K562 (cell line): ENCODE measurements around the gene ERBB4. TPM values are rescaled to one million over a fixed set of nuclear protein-coding genes. Genes with fewer than 3 reads are reported as not detected.

Source experiments
- ATAC-seq: fragments of 200-7000 bp; cut with Tn5 transposase; 3 replicates; pipeline ENCODE4 v1.9.1; 2020; ENCODE audit warnings: moderate library complexity
- BruUV-seq: library from RNA; stranded (reverse); fragments of 400-500 nt; replicated peaks from 2 replicates; lab custom pipeline; 2021; lab: Mats Ljungman, UMichigan
- CTCF ChIA-PET: fragments of 300-600 bp; formaldehyde crosslinking; extraction: SDS; loops from one replicate; lab custom pipeline; 2021; ENCODE audit warnings: low intra/inter-chr PET ratio; lab: Yijun Ruan, JAX
- POLR2A ChIA-PET: fragments of 300-600, 350-650 bp; sonication (Branson Sonifier 250); formaldehyde crosslinking; extraction: SDS; loops from one replicate; lab custom pipeline; 2021; ENCODE audit warnings: antibody characterized with exemption, inconsistent platforms; lab: Yijun Ruan, JAX
- DNase-seq, 4 experiments: peaks; one replicate each; pipeline versions ENCODE4 v3.0.0 to v3.0.0-alpha.2; 2011 to 2018; ENCODE audit warnings: low spot score in 3 of 4, mixed read lengths in 3 of 4; ENCODE audit errors: extremely low read depth in 1 of 4
- FAIRE-seq: peaks from 2 replicates; lab custom pipeline; 2011; peaks lifted over from hg19 to GRCh38; lab: Jason Lieb, UNC
- H2AFZ ChIP-seq: 2 replicates; pipeline ENCODE4 v1.6.0; 2011; ENCODE audit warnings: low read depth, low read length, control low read depth, inconsistent platforms
- H3K27ac ChIP-seq: fragments of 200-600 bp; 3 replicates; pipeline ENCODE4 v1.8.0; 2011; ENCODE audit warnings: low read depth, mild to moderate bottlenecking, control low read depth, inconsistent platforms, low read length, moderate library complexity, mixed read lengths; ENCODE audit errors: extremely low read depth
- H3K27me3 ChIP-seq, 2 experiments: fragments of 300-600 bp in 1 of 2; 2 replicates in 1 of 2; 3 replicates in 1 of 2; pipeline versions ENCODE4 v1.6.0 to v1.8.0; 2011; ENCODE audit warnings: inconsistent platforms in 2 of 2, low read length in 2 of 2, mild to moderate bottlenecking in 1 of 2, mixed read lengths in 1 of 2, moderate library complexity in 1 of 2; ENCODE audit not compliant: control insufficient read depth in 2 of 2, insufficient read depth in 2 of 2
- H3K36me3 ChIP-seq: fragments of 300-600 bp; 3 replicates; pipeline ENCODE4 v1.8.0; 2011; ENCODE audit warnings: mild to moderate bottlenecking, low read length, inconsistent platforms; ENCODE audit not compliant: control insufficient read depth, insufficient read depth
- H3K4me1 ChIP-seq, 2 experiments: fragments of 200-600 bp in 1 of 2; replicated peaks in 1 of 2; 2 replicates in 1 of 2; 3 replicates in 1 of 2; pipeline versions ENCODE4 v1.5.1 to v1.8.0; 2011; ENCODE audit warnings: inconsistent platforms in 2 of 2, low read length in 2 of 2, mild to moderate bottlenecking in 1 of 2, mixed read lengths in 1 of 2, moderate library complexity in 1 of 2; ENCODE audit not compliant: control insufficient read depth in 2 of 2, insufficient read depth in 2 of 2
- H3K4me2 ChIP-seq: 2 replicates; pipeline ENCODE4 v1.6.1; 2011; ENCODE audit warnings: low read length, control low read depth, inconsistent platforms, mixed read lengths; ENCODE audit not compliant: insufficient read depth
- H3K4me3 ChIP-seq: fragments of 200-600 bp; sonication (generic), shearing (Covaris generic); 2 replicates; pipeline ENCODE4 v1.5.1; 2016; ENCODE audit warnings: control low read depth, inconsistent platforms
- H3K79me2 ChIP-seq: fragments of 200-600 bp; 3 replicates; pipeline ENCODE4 v1.8.0; 2011; ENCODE audit warnings: low read length, inconsistent platforms; ENCODE audit not compliant: control insufficient read depth, insufficient read depth
- H3K9ac ChIP-seq, 2 experiments: 2 replicates each; pipeline versions ENCODE4 v1.6.0 to v1.6.1; 2011; ENCODE audit warnings: low read depth in 2 of 2, low read length in 2 of 2, control low read depth in 1 of 2, inconsistent platforms in 1 of 2, mild to moderate bottlenecking in 1 of 2, mixed read lengths in 1 of 2; ENCODE audit not compliant: insufficient read depth in 1 of 2
- H3K9me1 ChIP-seq: one replicate; pipeline ENCODE4 v1.6.0; 2011; ENCODE audit warnings: inconsistent platforms, mild to moderate bottlenecking, low read length, moderate library complexity; ENCODE audit not compliant: control insufficient read depth, insufficient read depth
- H3K9me3 ChIP-seq: replicated peaks from 2 replicates; pipeline ENCODE4 v1.5.1; 2011; ENCODE audit warnings: low read depth, low read length, inconsistent platforms; ENCODE audit not compliant: control insufficient read depth, insufficient read depth
- H4K20me1 ChIP-seq: replicated peaks from 2 replicates; pipeline ENCODE4 v1.6.1; 2011; ENCODE audit warnings: low read length, inconsistent platforms, mixed read lengths; ENCODE audit not compliant: control insufficient read depth, insufficient read depth
- BCL6 ChIP-seq: fragments of 250-450 bp; sonication (Bioruptor Pico); IDR thresholded peaks from 2 replicates; pipeline ENCODE4 v1.4.0; 2020
- HLTF ChIP-seq: fragments of 450-650 bp; IDR thresholded peaks from 2 replicates; pipeline ENCODE4 v1.6.1; 2016
- HMG20B ChIP-seq: fragments of 250-450 bp; sonication (Bioruptor Pico); IDR thresholded peaks from 2 replicates; pipeline ENCODE4 v1.5.0; 2021; ENCODE audit warnings: mild to moderate bottlenecking
- NFIC ChIP-seq: fragments of 450-650 bp; IDR thresholded peaks from 2 replicates; pipeline ENCODE4 v1.6.1; 2017; ENCODE audit warnings: mild to moderate bottlenecking, inconsistent platforms
- STAG1 ChIP-seq: sonication (generic); formaldehyde crosslinking; IDR thresholded peaks from 2 replicates; pipeline ENCODE4 v1.5.0; 2020; ENCODE audit warnings: missing genetic modification reagents, borderline replicate concordance
- TEAD2 ChIP-seq: fragments of 450-650 bp; IDR thresholded peaks from 2 replicates; pipeline ENCODE4 v1.6.1; 2016; ENCODE audit warnings: missing genetic modification characterization, control low read depth, missing compliant biosample characterization
- ZNF124 ChIP-seq: sonication (generic); formaldehyde crosslinking; IDR thresholded peaks from 2 replicates; pipeline ENCODE4 v1.8.1; 2022; ENCODE audit warnings: missing genetic modification reagents
- WGBS: fragments of 100-300 bp; shearing (Covaris generic); methylation state at CpG from one replicate; pipeline ENCODE4 v1.1.6; 2016; ENCODE audit warnings: low coverage, mixed read lengths; ENCODE audit not compliant: insufficient coverage; ENCODE audit errors: missing lambda C conversion rate; 5-methylcytosine and 5-hydroxymethylcytosine counted together
- in situ Hi-C: fragments of 300-500 bp; cut with MboI; formaldehyde crosslinking; loops from 4 replicates; pipeline ENCODE4 v1.15.0; 2018; ENCODE audit warnings: inconsistent platforms, mixed read lengths
- intact Hi-C: fragments of 100-400 bp; cut with micrococcal nuclease; formaldehyde crosslinking; loops from 2 replicates; pipeline ENCODE4 v1.14.2; 2022
- polyA plus RNA-seq, 8 experiments: library from polyadenylated mRNA; depleted of rRNA in 4 of 8; stranded (reverse) in 5 of 8; unstranded in 3 of 8; fragments of >200 nt; fragmentation: Nextera tagmentation in 2 of 8; fragmentation: Illumina TruSeq in 1 of 8; extraction: Ambion mirVana in 2 of 8; extraction: Trizol in 1 of 8; gene quantifications; 2 replicates each; pipeline versions ENCODE4 v1.2.1 to v1.2.3, GENCODE V29; 2011 to 2014; ENCODE audit warnings: inconsistent platforms in 1 of 8, missing spikeins in 1 of 8
- total RNA-seq, 7 experiments: library from RNA; depleted of rRNA in 6 of 7; stranded (reverse); fragments of >200 nt in 6 of 7; fragmentation: Illumina TruSeq in 2 of 7; extraction: Trizol in 2 of 7; gene quantifications; 2 replicates each; pipeline versions ENCODE4 v1.2.1 to v1.2.3, GENCODE V29; 2011 to 2021; ENCODE audit warnings: low replicate concordance in 1 of 7
- TF ChIP-seq, protein P1 (sequence below): fragments of 200-800 bp; sonication (Bioruptor generic); IDR thresholded peaks from 2 replicates; pipeline ENCODE4 v1.6.1; 2017; ENCODE audit warnings: missing genetic modification characterization, missing compliant biosample characterization

Gene ERBB4
- total and polyA plus RNA-seq, 9 of the 15 experiments (the other 6 are each of a cell fraction or from before 2014, with no cell fraction given) = not detected

DNA sequence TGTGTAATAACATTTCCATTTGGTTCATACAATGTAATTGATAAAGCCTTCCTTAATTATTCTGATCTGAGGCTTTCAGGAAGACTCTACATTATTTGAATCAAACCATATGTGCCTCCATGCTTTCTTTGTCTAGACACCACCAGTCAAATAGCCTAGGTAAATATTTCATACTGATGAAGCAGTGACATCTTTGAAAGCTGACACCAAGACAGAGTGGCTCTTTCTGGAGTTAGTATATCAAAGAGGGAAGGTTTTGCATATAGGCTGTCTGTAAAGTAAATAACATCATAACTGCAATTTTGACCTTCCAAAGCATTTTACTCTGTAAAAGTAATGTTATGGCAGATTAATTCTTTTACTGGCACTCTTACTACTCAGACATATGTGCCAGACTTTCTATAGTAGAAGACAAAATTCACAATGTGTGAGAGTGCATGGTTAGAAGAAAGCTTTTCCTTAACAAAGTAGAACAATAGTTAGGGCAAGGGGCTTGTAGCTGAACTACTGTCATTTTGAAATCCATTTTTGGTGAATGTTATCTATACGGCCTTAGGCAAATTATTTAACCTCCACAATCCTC lies 177.3 kb downstream of the ERBB4 start:
- Histone ChIP-seq H3K36me3 (no peaks in the 10 kb centered on the region), H2AFZ (no peak overlapping the region), H3K9me1 (no peaks in the 10 kb centered on the region), H3K4me3 (no peak overlapping the region), H3K27ac (no peak overlapping the region), H3K9ac (no peak overlapping the region), H3K27me3 (no peaks in the 10 kb centered on the region), H4K20me1 (no peaks in the 10 kb centered on the region), H3K9me3 (peaks cover 2% of the 10 kb centered on the region; the same call in 1 of the 2 replicates), H3K4me1 (no peaks in the 10 kb centered on the region), H3K4me2 (no peak overlapping the region), H3K79me2 (no peaks in the 10 kb centered on the region)
- no peak for FAIRE-seq
- no peak for DNase-seq
- no peak for ATAC-seq
- intact Hi-C loops (no loop called here), in situ Hi-C loops (no loop called here)
- ChIA-PET POLR2A (no interaction called here), CTCF (no interaction called here)
- BruUV-seq = no TSS peak
- 0% methylated on average over 1 of the region's 1 CpG for WGBS
- TF ChIP-seq ZNF124 (CRISPR knock-in tag) (no peak), NFIC (no peak), HMG20B (CRISPR knock-in tag) (no peak), HLTF (no peak), BCL6 (CRISPR knock-in tag) (no peak), TEAD2 (tag) (no peak), STAG1 (CRISPR knock-in tag) (no peak)
- TF ChIP-seq, protein P1, sequence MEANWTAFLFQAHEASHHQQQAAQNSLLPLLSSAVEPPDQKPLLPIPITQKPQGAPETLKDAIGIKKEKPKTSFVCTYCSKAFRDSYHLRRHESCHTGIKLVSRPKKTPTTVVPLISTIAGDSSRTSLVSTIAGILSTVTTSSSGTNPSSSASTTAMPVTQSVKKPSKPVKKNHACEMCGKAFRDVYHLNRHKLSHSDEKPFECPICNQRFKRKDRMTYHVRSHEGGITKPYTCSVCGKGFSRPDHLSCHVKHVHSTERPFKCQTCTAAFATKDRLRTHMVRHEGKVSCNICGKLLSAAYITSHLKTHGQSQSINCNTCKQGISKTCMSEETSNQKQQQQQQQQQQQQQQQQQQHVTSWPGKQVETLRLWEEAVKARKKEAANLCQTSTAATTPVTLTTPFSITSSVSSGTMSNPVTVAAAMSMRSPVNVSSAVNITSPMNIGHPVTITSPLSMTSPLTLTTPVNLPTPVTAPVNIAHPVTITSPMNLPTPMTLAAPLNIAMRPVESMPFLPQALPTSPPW (CRISPR knock-in tag) = no peak
